Measurements from ENCODE around the gene RAD51C. TPM values are rescaled to one million over a fixed set of nuclear protein-coding genes. Genes with fewer than 3 reads are reported as not detected.
A peak's percentile ranks its signal among the peaks of the same experiment; 100 is the strongest.
"Not testable (repeated sequence)": the region's sequence is repeated elsewhere in the genome, so short reads cannot be mapped to it uniquely, and the experiment has no call there.

The RAD51C gene
- total and polyA plus RNA-seq, 2 donors: 26.7 to 33.7 TPM

- no peaks in the 10 kb centered on the region for H3K36me3 ChIP-seq (ENCODE audit: insufficient read depth)
- H3K4me3 ChIP-seq (ENCODE audit: low read depth, low read length): no peak overlapping the region
- 85% methylated on average over 3 of the region's 3 CpGs for WGBS
- DNase-seq (ENCODE audit: extremely low spot score): no peak
- H3K4me1 ChIP-seq (ENCODE audit: insufficient read depth): no peaks in the 10 kb centered on the region
- no peak overlapping the region for H3K27ac ChIP-seq (ENCODE audit: low read depth)
Measured at GRCh38 chr17:58734040-58734439, 41.6 kb downstream of the RAD51C start.

GRCh38 chr17:58734811-58735210, 42.4 kb downstream of the RAD51C start:
- DNase-seq (ENCODE audit: extremely low spot score): no peak
- no peak overlapping the region for H3K4me3 ChIP-seq (ENCODE audit: low read depth, low read length)
- no peaks in the 10 kb centered on the region for H3K4me1 ChIP-seq (ENCODE audit: insufficient read depth)
- no peaks in the 10 kb centered on the region for H3K36me3 ChIP-seq (ENCODE audit: insufficient read depth)
- no peak overlapping the region for H3K27ac ChIP-seq (ENCODE audit: low read depth)
- 79% methylated on average over 3 of the region's 3 CpGs for WGBS

- Histone ChIP-seq H3K36me3 (ENCODE audit: insufficient read depth) (no peaks in the 10 kb centered on the region), H3K4me1 (ENCODE audit: insufficient read depth) (no peaks in the 10 kb centered on the region), H3K27ac (ENCODE audit: low read depth) (no peak overlapping the region), H3K4me3 (ENCODE audit: low read depth, low read length) (no peak overlapping the region)
- DNase-seq (ENCODE audit: extremely low spot score): no peak
- WGBS: 78% methylated on average over 8 of the region's 8 CpGs
Measured at GRCh38 chr17:58741121-58741625, 48.8 kb downstream of the RAD51C start.

- H3K36me3 ChIP-seq (ENCODE audit: insufficient read depth): no peaks in the 10 kb centered on the region
- no peaks in the 10 kb centered on the region for H3K4me1 ChIP-seq (ENCODE audit: insufficient read depth)
- 89% methylated on average over 1 of the region's 1 CpG for WGBS
- no peak overlapping the region for H3K27ac ChIP-seq (ENCODE audit: low read depth)
- no peak overlapping the region for H3K4me3 ChIP-seq (ENCODE audit: low read depth, low read length)
- DNase-seq (ENCODE audit: extremely low spot score): no peak
Measured at GRCh38 chr17:58747674-58748073, 55.3 kb downstream of the RAD51C start.

GRCh38 chr17:58749627-58750026, 57.2 kb downstream of the RAD51C start:
- not testable (repeated sequence) for H3K4me1 ChIP-seq (ENCODE audit: insufficient read depth); H3K36me3 ChIP-seq (ENCODE audit: insufficient read depth); H3K4me3 ChIP-seq (ENCODE audit: low read depth, low read length); DNase-seq (ENCODE audit: extremely low spot score); H3K27ac ChIP-seq (ENCODE audit: low read depth)

- no peak overlapping the region for H3K4me3 ChIP-seq (ENCODE audit: low read depth, low read length)
- H3K36me3 ChIP-seq (ENCODE audit: insufficient read depth): no peaks in the 10 kb centered on the region
- WGBS: 61% methylated on average over 2 of the region's 2 CpGs
- peaks cover 1% of the 10 kb centered on the region for H3K4me1 ChIP-seq (ENCODE audit: insufficient read depth)
- no peak overlapping the region for H3K27ac ChIP-seq (ENCODE audit: low read depth)
- no peak for DNase-seq (ENCODE audit: extremely low spot score)
Measured at GRCh38 chr17:58753026-58753425, 60.6 kb downstream of the RAD51C start.

GRCh38 chr17:58755269-58755576, 62.8 kb downstream of the RAD51C start:
- Histone ChIP-seq H3K27ac (ENCODE audit: low read depth) (no peak overlapping the region), H3K36me3 (ENCODE audit: insufficient read depth) (no peaks in the 10 kb centered on the region), H3K4me1 (ENCODE audit: insufficient read depth) (peaks cover 1% of the 10 kb centered on the region), H3K4me3 (ENCODE audit: low read depth, low read length) (peak overlapping the region; percentile 43)
- 21% methylated on average over 2 of the region's 2 CpGs for WGBS
- no peak for DNase-seq (ENCODE audit: extremely low spot score)

- WGBS: under 1% methylated on average over 71 of the region's 71 CpGs
- H3K36me3 ChIP-seq (ENCODE audit: insufficient read depth): no peaks in the 10 kb centered on the region
- peak within 1 kb of the TSS; percentile 43 for H3K4me3 ChIP-seq (ENCODE audit: low read depth, low read length)
- DNase-seq (ENCODE audit: extremely low spot score): peak; percentile 67
- peaks cover 1% of the 10 kb centered on the region for H3K4me1 ChIP-seq (ENCODE audit: insufficient read depth)
- H3K27ac ChIP-seq (ENCODE audit: low read depth): no peak within 1 kb of the TSS
Measured at GRCh38 chr17:58755577-58756245, 63.3 kb downstream of the RAD51C start, which contains the start of gene PPM1E. TSS of gene PPM1E (plus strand) at chr17:58755854.

GRCh38 chr17:58756246-58757161, 64.1 kb downstream of the RAD51C start:
- whole genome bisulfite sequencing: 2% methylated on average over 69 of the region's 72 CpGs
- Histone ChIP-seq H3K36me3 (ENCODE audit: insufficient read depth) (no peaks in the 10 kb centered on the region), H3K4me1 (ENCODE audit: insufficient read depth) (peaks cover 1% of the 10 kb centered on the region), H3K4me3 (ENCODE audit: low read depth, low read length) (peak overlapping the region; percentile 43), H3K27ac (ENCODE audit: low read depth) (no peak overlapping the region)
- DNase-seq (ENCODE audit: extremely low spot score): no peak

- WGBS: 35% methylated on average over 5 of the region's 5 CpGs
Measured at GRCh38 chr17:58757162-58757613, 64.8 kb downstream of the RAD51C start.

GRCh38 chr17:58758890-58759289, 66.5 kb downstream of the RAD51C start:
- H3K27ac ChIP-seq (ENCODE audit: low read depth): no peak overlapping the region
- 88% methylated on average over 8 of the region's 8 CpGs for WGBS
- DNase-seq (ENCODE audit: extremely low spot score): no peak

More at GRCh38 chr17:58757162-58757613, 64.8 kb downstream of the RAD51C start:
- Histone ChIP-seq H3K27ac (ENCODE audit: low read depth) (no peak overlapping the region), H3K4me3 (ENCODE audit: low read depth, low read length) (no peak overlapping the region), H3K36me3 (ENCODE audit: insufficient read depth) (no peaks in the 10 kb centered on the region), H3K4me1 (ENCODE audit: insufficient read depth) (peaks cover 1% of the 10 kb centered on the region)
- no peak for DNase-seq (ENCODE audit: extremely low spot score)

GRCh38 chr17:58759522-58759921, 67.1 kb downstream of the RAD51C start:
- no peak for DNase-seq (ENCODE audit: extremely low spot score)
- H3K36me3 ChIP-seq (ENCODE audit: insufficient read depth): no peaks in the 10 kb centered on the region
- no peak overlapping the region for H3K27ac ChIP-seq (ENCODE audit: low read depth)
- WGBS: 55% methylated on average over 2 of the region's 2 CpGs
- peaks cover 1% of the 10 kb centered on the region for H3K4me1 ChIP-seq (ENCODE audit: insufficient read depth)
- H3K4me3 ChIP-seq (ENCODE audit: low read depth, low read length): no peak overlapping the region

More at GRCh38 chr17:58758890-58759289, 66.5 kb downstream of the RAD51C start:
- H3K4me3 ChIP-seq (ENCODE audit: low read depth, low read length): no peak overlapping the region
- peaks cover 1% of the 10 kb centered on the region for H3K4me1 ChIP-seq (ENCODE audit: insufficient read depth)
- H3K36me3 ChIP-seq (ENCODE audit: insufficient read depth): no peaks in the 10 kb centered on the region

- 55% methylated on average over 2 of the region's 2 CpGs for WGBS
- Histone ChIP-seq H3K4me3 (ENCODE audit: low read depth, low read length) (no peak overlapping the region), H3K27ac (ENCODE audit: low read depth) (no peak overlapping the region), H3K4me1 (ENCODE audit: insufficient read depth) (peaks cover 1% of the 10 kb centered on the region), H3K36me3 (ENCODE audit: insufficient read depth) (no peaks in the 10 kb centered on the region)
- DNase-seq (ENCODE audit: extremely low spot score): no peak
Measured at GRCh38 chr17:58760248-58760647, 67.8 kb downstream of the RAD51C start.

GRCh38 chr17:58763263-58763662, 70.9 kb downstream of the RAD51C start:
- no peak overlapping the region for H3K27ac ChIP-seq (ENCODE audit: low read depth)
- no peak for DNase-seq (ENCODE audit: extremely low spot score)
- no peaks in the 10 kb centered on the region for H3K4me1 ChIP-seq (ENCODE audit: insufficient read depth)
- H3K36me3 ChIP-seq (ENCODE audit: insufficient read depth): no peaks in the 10 kb centered on the region
- H3K4me3 ChIP-seq (ENCODE audit: low read depth, low read length): no peak overlapping the region
- WGBS: 48% methylated on average over 1 of the region's 1 CpG

Measured in urinary bladder (tissue), 4 donors.